ENCODE data around the gene CABP4. TPM values are rescaled to one million over a fixed set of nuclear protein-coding genes. Genes with fewer than 3 reads are reported as not detected.

The CABP4 gene
- total RNA-seq, 1 experiment from 2014 or later: 24.8 TPM

- no peak for TF ChIP-seq CTCF (IDR thresholded peaks at IDR 0.05; ENCODE audit: unreplicated experiment)
- peaks cover 36% of the 10 kb centered on the region for H3K36me3 Mint-ChIP-seq (ENCODE audit: insufficient read depth, unreplicated experiment)
- CTCF ChIA-PET: interaction anchor here (0.6 to 0.7 kb wide), 2 partner anchors 10 to 605 kb away, joined by 3 read pairs; no protein-coding TSS in a partner anchor
- no peaks in the 10 kb centered on the region for H3K9me3 Mint-ChIP-seq (ENCODE audit: low read depth, unreplicated experiment)
- H3K27me3 Mint-ChIP-seq (ENCODE audit: unreplicated experiment): no peaks in the 10 kb centered on the region
- intact Hi-C loops (cut with micrococcal nuclease; ENCODE audit: unreplicated experiment): loop anchor here (10.0 kb wide), 1 partner anchor 76 kb away; the partner anchor contains the start of genes CDK2AP2 and PITPNM1
- H3K4me3 Mint-ChIP-seq (ENCODE audit: low read depth, unreplicated experiment): peak overlapping the region; percentile 93
- H3K27ac Mint-ChIP-seq (ENCODE audit: unreplicated experiment): peak overlapping the region; percentile 92
- DNase-seq: no peak
- no peaks in the 10 kb centered on the region for H3K4me1 Mint-ChIP-seq (ENCODE audit: low read depth, unreplicated experiment)
- no TSS peak for BruUV-seq (replicated peaks)
Measured at GRCh38 chr11:67429038-67429668, 26.0 kb upstream of the CABP4 start.

- Mint-ChIP-seq H3K9me3 (ENCODE audit: low read depth, unreplicated experiment) (no peaks in the 10 kb centered on the region), H3K36me3 (ENCODE audit: insufficient read depth, unreplicated experiment) (peaks cover 41% of the 10 kb centered on the region), H3K27me3 (ENCODE audit: unreplicated experiment) (no peaks in the 10 kb centered on the region), H3K27ac (ENCODE audit: unreplicated experiment) (no peak overlapping the region), H3K4me1 (ENCODE audit: low read depth, unreplicated experiment) (no peaks in the 10 kb centered on the region), H3K4me3 (ENCODE audit: low read depth, unreplicated experiment) (no peak overlapping the region)
- intact Hi-C loops (cut with micrococcal nuclease; ENCODE audit: unreplicated experiment): loop anchor here (10.0 kb wide), 1 partner anchor 75 kb away; the partner anchor contains the start of genes CDK2AP2 and PITPNM1
- TSS peak; percentile 49 for BruUV-seq (replicated peaks)
- no peak for DNase-seq
- CTCF ChIA-PET: no interaction called here
- no peak for TF ChIP-seq CTCF (IDR thresholded peaks at IDR 0.05; ENCODE audit: unreplicated experiment)
Measured at GRCh38 chr11:67429722-67430121, 25.4 kb upstream of the CABP4 start.

- TF ChIP-seq CTCF (IDR thresholded peaks at IDR 0.05; ENCODE audit: unreplicated experiment): no peak
- Mint-ChIP-seq H3K27me3 (ENCODE audit: unreplicated experiment) (no peaks in the 10 kb centered on the region), H3K27ac (ENCODE audit: unreplicated experiment) (no peak overlapping the region), H3K4me3 (ENCODE audit: low read depth, unreplicated experiment) (no peak overlapping the region), H3K4me1 (ENCODE audit: low read depth, unreplicated experiment) (no peaks in the 10 kb centered on the region), H3K36me3 (ENCODE audit: insufficient read depth, unreplicated experiment) (peaks cover 59% of the 10 kb centered on the region), H3K9me3 (ENCODE audit: low read depth, unreplicated experiment) (no peaks in the 10 kb centered on the region)
- CTCF ChIA-PET: no interaction called here
- intact Hi-C loops (cut with micrococcal nuclease; ENCODE audit: unreplicated experiment): no loop called here
- DNase-seq: no peak
- BruUV-seq (replicated peaks): no TSS peak
Measured at GRCh38 chr11:67431346-67432249, 23.6 kb upstream of the CABP4 start.

GRCh38 chr11:67432655-67433349, 22.4 kb upstream of the CABP4 start:
- H3K4me3 Mint-ChIP-seq (ENCODE audit: low read depth, unreplicated experiment): no peak overlapping the region
- peaks cover 62% of the 10 kb centered on the region for H3K36me3 Mint-ChIP-seq (ENCODE audit: insufficient read depth, unreplicated experiment)
- no TSS peak for BruUV-seq (replicated peaks)
- H3K27me3 Mint-ChIP-seq (ENCODE audit: unreplicated experiment): no peaks in the 10 kb centered on the region
- H3K27ac Mint-ChIP-seq (ENCODE audit: unreplicated experiment): no peak overlapping the region
- no peak for DNase-seq
- CTCF ChIA-PET: no interaction called here
- H3K4me1 Mint-ChIP-seq (ENCODE audit: low read depth, unreplicated experiment): no peaks in the 10 kb centered on the region
- intact Hi-C loops (cut with micrococcal nuclease; ENCODE audit: unreplicated experiment): no loop called here
- no peaks in the 10 kb centered on the region for H3K9me3 Mint-ChIP-seq (ENCODE audit: low read depth, unreplicated experiment)
- no peak for TF ChIP-seq CTCF (IDR thresholded peaks at IDR 0.05; ENCODE audit: unreplicated experiment)
